K562 (cell line): ENCODE results near the gene TIMM17B. TPM values are rescaled to one million over a fixed set of nuclear protein-coding genes. Genes with fewer than 3 reads are reported as not detected.

Experiments used
- ATAC-seq: fragments of 200-7000 bp; cut with Tn5 transposase; 3 replicates; pipeline ENCODE4 v1.9.1; 2020; ENCODE audit warnings: moderate library complexity
- BruUV-seq: library from RNA; stranded (reverse); fragments of 400-500 nt; replicated peaks from 2 replicates; lab custom pipeline; 2021; lab: Mats Ljungman, UMichigan
- CTCF ChIA-PET: fragments of 300-600 bp; formaldehyde crosslinking; extraction: SDS; loops from one replicate; lab custom pipeline; 2021; ENCODE audit warnings: low intra/inter-chr PET ratio; lab: Yijun Ruan, JAX
- POLR2A ChIA-PET: fragments of 300-600, 350-650 bp; sonication (Branson Sonifier 250); formaldehyde crosslinking; extraction: SDS; loops from one replicate; lab custom pipeline; 2021; ENCODE audit warnings: antibody characterized with exemption, inconsistent platforms; lab: Yijun Ruan, JAX
- DNase-seq, 4 experiments: peaks; one replicate each; pipeline versions ENCODE4 v3.0.0 to v3.0.0-alpha.2; 2011 to 2018; ENCODE audit warnings: low spot score in 3 of 4, mixed read lengths in 3 of 4; ENCODE audit errors: extremely low read depth in 1 of 4
- FAIRE-seq: peaks from 2 replicates; lab custom pipeline; 2011; peaks lifted over from hg19 to GRCh38; lab: Jason Lieb, UNC
- H2AFZ ChIP-seq: 2 replicates; pipeline ENCODE4 v1.6.0; 2011; ENCODE audit warnings: low read depth, low read length, control low read depth, inconsistent platforms
- H3K27ac ChIP-seq: fragments of 200-600 bp; 3 replicates; pipeline ENCODE4 v1.8.0; 2011; ENCODE audit warnings: low read depth, mild to moderate bottlenecking, control low read depth, inconsistent platforms, low read length, moderate library complexity, mixed read lengths; ENCODE audit errors: extremely low read depth
- H3K27me3 ChIP-seq, 2 experiments: fragments of 300-600 bp in 1 of 2; 2 replicates in 1 of 2; 3 replicates in 1 of 2; pipeline versions ENCODE4 v1.6.0 to v1.8.0; 2011; ENCODE audit warnings: inconsistent platforms in 2 of 2, low read length in 2 of 2, mild to moderate bottlenecking in 1 of 2, mixed read lengths in 1 of 2, moderate library complexity in 1 of 2; ENCODE audit not compliant: control insufficient read depth in 2 of 2, insufficient read depth in 2 of 2
- H3K36me3 ChIP-seq: fragments of 300-600 bp; 3 replicates; pipeline ENCODE4 v1.8.0; 2011; ENCODE audit warnings: mild to moderate bottlenecking, low read length, inconsistent platforms; ENCODE audit not compliant: control insufficient read depth, insufficient read depth
- H3K4me1 ChIP-seq, 2 experiments: fragments of 200-600 bp in 1 of 2; replicated peaks in 1 of 2; 2 replicates in 1 of 2; 3 replicates in 1 of 2; pipeline versions ENCODE4 v1.5.1 to v1.8.0; 2011; ENCODE audit warnings: inconsistent platforms in 2 of 2, low read length in 2 of 2, mild to moderate bottlenecking in 1 of 2, mixed read lengths in 1 of 2, moderate library complexity in 1 of 2; ENCODE audit not compliant: control insufficient read depth in 2 of 2, insufficient read depth in 2 of 2
- H3K4me2 ChIP-seq: 2 replicates; pipeline ENCODE4 v1.6.1; 2011; ENCODE audit warnings: low read length, control low read depth, inconsistent platforms, mixed read lengths; ENCODE audit not compliant: insufficient read depth
- H3K4me3 ChIP-seq: fragments of 200-600 bp; sonication (generic), shearing (Covaris generic); 2 replicates; pipeline ENCODE4 v1.5.1; 2016; ENCODE audit warnings: control low read depth, inconsistent platforms
- H3K79me2 ChIP-seq: fragments of 200-600 bp; 3 replicates; pipeline ENCODE4 v1.8.0; 2011; ENCODE audit warnings: low read length, inconsistent platforms; ENCODE audit not compliant: control insufficient read depth, insufficient read depth
- H3K9ac ChIP-seq, 2 experiments: 2 replicates each; pipeline versions ENCODE4 v1.6.0 to v1.6.1; 2011; ENCODE audit warnings: low read depth in 2 of 2, low read length in 2 of 2, control low read depth in 1 of 2, inconsistent platforms in 1 of 2, mild to moderate bottlenecking in 1 of 2, mixed read lengths in 1 of 2; ENCODE audit not compliant: insufficient read depth in 1 of 2
- H3K9me1 ChIP-seq: one replicate; pipeline ENCODE4 v1.6.0; 2011; ENCODE audit warnings: inconsistent platforms, mild to moderate bottlenecking, low read length, moderate library complexity; ENCODE audit not compliant: control insufficient read depth, insufficient read depth
- H3K9me3 ChIP-seq: replicated peaks from 2 replicates; pipeline ENCODE4 v1.5.1; 2011; ENCODE audit warnings: low read depth, low read length, inconsistent platforms; ENCODE audit not compliant: control insufficient read depth, insufficient read depth
- H4K20me1 ChIP-seq: replicated peaks from 2 replicates; pipeline ENCODE4 v1.6.1; 2011; ENCODE audit warnings: low read length, inconsistent platforms, mixed read lengths; ENCODE audit not compliant: control insufficient read depth, insufficient read depth
- E2F4 ChIP-seq: sonication (generic); formaldehyde crosslinking; IDR thresholded peaks from 2 replicates; pipeline ENCODE4 v1.8.0; 2022; ENCODE audit warnings: mild to moderate bottlenecking, low read depth, missing genetic modification reagents
- FIP1L1 ChIP-seq: fragments of 200-400 bp; formaldehyde crosslinking; IDR thresholded peaks from 2 replicates; pipeline ENCODE4 v1.6.1; 2018; ENCODE audit warnings: mild to moderate bottlenecking, low read depth, low read length; ENCODE audit not compliant: poor library complexity, severe bottlenecking
- KHSRP ChIP-seq: fragments of 450-650 bp; IDR thresholded peaks from 2 replicates; pipeline ENCODE4 v1.6.1; 2017
- MED1 ChIP-seq: sonication (generic); formaldehyde crosslinking; IDR thresholded peaks from 2 replicates; pipeline ENCODE4 v1.8.1; 2023; ENCODE audit warnings: missing genetic modification reagents, borderline replicate concordance
- MLX ChIP-seq, 2 experiments: fragments of 450-650 bp in 1 of 2; sonication (generic) in 1 of 2; formaldehyde crosslinking; conservative IDR thresholded peaks; 2 replicates each; pipeline versions ENCODE4 v1.4.0 to v1.8.1; 2020 to 2022; ENCODE audit warnings: mild to moderate bottlenecking in 1 of 2, missing genetic modification reagents in 1 of 2
- RFX5 ChIP-seq: IDR thresholded peaks from 2 replicates; pipeline ENCODE4 v1.6.1; 2011; ENCODE audit warnings: low read depth, mild to moderate bottlenecking, improper control_type of control experiment, low read length
- SAFB ChIP-seq: fragments of 200-400 bp; formaldehyde crosslinking; IDR thresholded peaks from 2 replicates; pipeline ENCODE4 v1.6.1; 2017; ENCODE audit warnings: low read depth, low read length, borderline replicate concordance
- SIN3B ChIP-seq: fragments of 450-650 bp; IDR thresholded peaks from 2 replicates; pipeline ENCODE4 v1.6.1; 2017; ENCODE audit warnings: low read depth, mild to moderate bottlenecking, moderate library complexity
- SMAD2 ChIP-seq: fragments of 150-350 bp; IDR thresholded peaks from 2 replicates; pipeline ENCODE4 v1.6.1; 2014; ENCODE audit warnings: low read depth, mild to moderate bottlenecking, low read length
- TAL1 ChIP-seq: fragments of 450-650 bp; IDR thresholded peaks from 2 replicates; pipeline ENCODE4 v1.6.1; 2016; ENCODE audit warnings: mild to moderate bottlenecking
- ZNF583 ChIP-seq: fragments of 250-450 bp; sonication (Bioruptor Pico); IDR thresholded peaks from 2 replicates; pipeline ENCODE4 v1.4.0; 2020
- ZNF717 ChIP-seq: fragments of 250-450 bp; sonication (Bioruptor Pico); IDR thresholded peaks from 2 replicates; pipeline ENCODE4 v1.5.0; 2021
- ZNF830 ChIP-seq: fragments of 250-450 bp; sonication (Bioruptor Pico); IDR thresholded peaks from 2 replicates; pipeline ENCODE4 v1.5.0; 2021; ENCODE audit warnings: mild to moderate bottlenecking
- WGBS: fragments of 100-300 bp; shearing (Covaris generic); methylation state at CpG from one replicate; pipeline ENCODE4 v1.1.6; 2016; ENCODE audit warnings: low coverage, mixed read lengths; ENCODE audit not compliant: insufficient coverage; ENCODE audit errors: missing lambda C conversion rate; 5-methylcytosine and 5-hydroxymethylcytosine counted together
- in situ Hi-C: fragments of 300-500 bp; cut with MboI; formaldehyde crosslinking; loops from 4 replicates; pipeline ENCODE4 v1.15.0; 2018; ENCODE audit warnings: inconsistent platforms, mixed read lengths
- intact Hi-C: fragments of 100-400 bp; cut with micrococcal nuclease; formaldehyde crosslinking; loops from 2 replicates; pipeline ENCODE4 v1.14.2; 2022
- polyA plus RNA-seq, 8 experiments: library from polyadenylated mRNA; depleted of rRNA in 4 of 8; stranded (reverse) in 5 of 8; unstranded in 3 of 8; fragments of >200 nt; fragmentation: Nextera tagmentation in 2 of 8; fragmentation: Illumina TruSeq in 1 of 8; extraction: Ambion mirVana in 2 of 8; extraction: Trizol in 1 of 8; gene quantifications; 2 replicates each; pipeline versions ENCODE4 v1.2.1 to v1.2.3, GENCODE V29; 2011 to 2014; ENCODE audit warnings: inconsistent platforms in 1 of 8, missing spikeins in 1 of 8
- total RNA-seq, 7 experiments: library from RNA; depleted of rRNA in 6 of 7; stranded (reverse); fragments of >200 nt in 6 of 7; fragmentation: Illumina TruSeq in 2 of 7; extraction: Trizol in 2 of 7; gene quantifications; 2 replicates each; pipeline versions ENCODE4 v1.2.1 to v1.2.3, GENCODE V29; 2011 to 2021; ENCODE audit warnings: low replicate concordance in 1 of 7
- TF ChIP-seq, protein P1 (sequence below): sonication (generic); formaldehyde crosslinking; IDR thresholded peaks from 2 replicates; pipeline ENCODE4 v1.8.1; 2023; ENCODE audit warnings: mild to moderate bottlenecking, missing genetic modification reagents
- TF ChIP-seq, protein P2 (sequence below), 2 experiments: IDR thresholded peaks in 1 of 2; conservative IDR thresholded peaks in 1 of 2; 2 replicates each; pipeline ENCODE4 v1.6.1; 2016; ENCODE audit warnings: low read depth in 2 of 2, mild to moderate bottlenecking in 1 of 2, missing compliant biosample characterization in 1 of 2, missing genetic modification characterization in 1 of 2, moderate library complexity in 1 of 2
- TF ChIP-seq, protein P3 (sequence below): fragments of 250-450 bp; sonication (Bioruptor Pico); IDR thresholded peaks from 2 replicates; pipeline ENCODE4 v1.5.0; 2021

Gene TIMM17B
- total and polyA plus RNA-seq, 9 of the 15 experiments (the other 6 are each of a cell fraction or from before 2014, with no cell fraction given), result 9.9 to 184 (median 115) TPM

- 91% methylated on average over 7 of the region's 7 CpGs for WGBS
- no peak overlapping the region for H3K4me2 ChIP-seq
- no peak overlapping the region for H2AFZ ChIP-seq
- H3K9me1 ChIP-seq, result no peaks in the 10 kb centered on the region
- DNase-seq (peak in 1 of 4 experiments; percentile 0), FAIRE-seq (no peak), ATAC-seq (no peak)
- H3K27me3 ChIP-seq, result no peaks in the 10 kb centered on the region
- in situ Hi-C loops (no loop called here), intact Hi-C loops (no loop called here)
- H3K36me3 ChIP-seq, result peaks cover 67% of the 10 kb centered on the region
- H3K9ac ChIP-seq, result no peak overlapping the region; a peak in 1 of 4 replicates
- no peak overlapping the region for H3K27ac ChIP-seq
- no peaks in the 10 kb centered on the region; the same call in none of the 2 replicates for H4K20me1 ChIP-seq
- no peaks in the 10 kb centered on the region for H3K9me3 ChIP-seq
- H3K79me2 ChIP-seq, result peaks cover 41% of the 10 kb centered on the region
- no TSS peak for BruUV-seq
- H3K4me3 ChIP-seq, result no peak overlapping the region
- H3K4me1 ChIP-seq, result peaks cover 11 to 23% of the 10 kb centered on the region in 2 experiments; a peak in 4 of 5 replicates
- POLR2A ChIA-PET, result interaction anchor here (0.6 to 1.0 kb wide), 2 partner anchors 57 to 290 kb away, joined by 3 to 5 read pairs; no protein-coding TSS in a partner anchor
- CTCF ChIA-PET, result no interaction called here
- TF ChIP-seq ZNF830 (CRISPR knock-in tag) (no peak), ZNF583 (CRISPR knock-in tag) (no peak), SMAD2 (no peak), MLX (CRISPR knock-in tag; conservative IDR thresholded peaks at IDR 0.05) (no peak), TAL1 (no peak), KHSRP (no peak), MED1 (CRISPR knock-in tag) (no peak), SAFB (no peak), ZNF717 (no peak), RFX5 (no peak), FIP1L1 (no peak), SIN3B (no peak), E2F4 (CRISPR knock-in tag) (no peak)
- TF ChIP-seq, protein P1, sequence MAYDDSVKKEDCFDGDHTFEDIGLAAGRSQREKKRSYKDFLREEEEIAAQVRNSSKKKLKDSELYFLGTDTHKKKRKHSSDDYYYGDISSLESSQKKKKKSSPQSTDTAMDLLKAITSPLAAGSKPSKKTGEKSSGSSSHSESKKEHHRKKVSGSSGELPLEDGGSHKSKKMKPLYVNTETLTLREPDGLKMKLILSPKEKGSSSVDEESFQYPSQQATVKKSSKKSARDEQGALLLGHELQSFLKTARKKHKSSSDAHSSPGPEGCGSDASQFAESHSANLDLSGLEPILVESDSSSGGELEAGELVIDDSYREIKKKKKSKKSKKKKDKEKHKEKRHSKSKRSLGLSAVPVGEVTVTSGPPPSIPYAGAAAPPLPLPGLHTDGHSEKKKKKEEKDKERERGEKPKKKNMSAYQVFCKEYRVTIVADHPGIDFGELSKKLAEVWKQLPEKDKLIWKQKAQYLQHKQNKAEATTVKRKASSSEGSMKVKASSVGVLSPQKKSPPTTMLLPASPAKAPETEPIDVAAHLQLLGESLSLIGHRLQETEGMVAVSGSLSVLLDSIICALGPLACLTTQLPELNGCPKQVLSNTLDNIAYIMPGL (CRISPR knock-in tag), result no peak
- TF ChIP-seq, protein P2, sequence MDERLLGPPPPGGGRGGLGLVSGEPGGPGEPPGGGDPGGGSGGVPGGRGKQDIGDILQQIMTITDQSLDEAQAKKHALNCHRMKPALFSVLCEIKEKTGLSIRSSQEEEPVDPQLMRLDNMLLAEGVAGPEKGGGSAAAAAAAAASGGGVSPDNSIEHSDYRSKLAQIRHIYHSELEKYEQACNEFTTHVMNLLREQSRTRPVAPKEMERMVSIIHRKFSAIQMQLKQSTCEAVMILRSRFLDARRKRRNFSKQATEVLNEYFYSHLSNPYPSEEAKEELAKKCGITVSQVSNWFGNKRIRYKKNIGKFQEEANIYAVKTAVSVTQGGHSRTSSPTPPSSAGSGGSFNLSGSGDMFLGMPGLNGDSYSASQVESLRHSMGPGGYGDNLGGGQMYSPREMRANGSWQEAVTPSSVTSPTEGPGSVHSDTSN (CRISPR knock-in tag; IDR thresholded peaks at IDR 0.05; ENCODE audit: low read depth), result no peak
- TF ChIP-seq, protein P2 (tag; conservative IDR thresholded peaks at IDR 0.05; ENCODE audit: low read depth), result no peak
- TF ChIP-seq, protein P3, sequence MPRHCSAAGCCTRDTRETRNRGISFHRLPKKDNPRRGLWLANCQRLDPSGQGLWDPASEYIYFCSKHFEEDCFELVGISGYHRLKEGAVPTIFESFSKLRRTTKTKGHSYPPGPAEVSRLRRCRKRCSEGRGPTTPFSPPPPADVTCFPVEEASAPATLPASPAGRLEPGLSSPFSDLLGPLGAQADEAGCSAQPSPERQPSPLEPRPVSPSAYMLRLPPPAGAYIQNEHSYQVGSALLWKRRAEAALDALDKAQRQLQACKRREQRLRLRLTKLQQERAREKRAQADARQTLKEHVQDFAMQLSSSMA (CRISPR knock-in tag), result no peak
Observed at GRCh38 chrX:48901069-48901468, 3.5 kb upstream of the TIMM17B start.
